ENCODE data around the gene PEMT. TPM values are rescaled to one million over a fixed set of nuclear protein-coding genes. Genes with fewer than 3 reads are reported as not detected.

The PEMT gene
- total and polyA plus RNA-seq, 12 donors, result 19.7 to 141 (median 65.3) TPM

- intact Hi-C loops (cut with DNase I), result loop anchor here in 1 of 2 donors (5.0 kb wide), 1 partner anchor 147 kb away; no protein-coding TSS in a partner anchor
- no peaks in the 10 kb centered on the region for H3K36me3 ChIP-seq (replicated peaks in 1 of 2)
- no peak for TF ChIP-seq POLR2A (IDR thresholded peaks at IDR 0.05)
- no peak for TF ChIP-seq CTCF (IDR thresholded peaks at IDR 0.05)
- no peaks in the 10 kb centered on the region for H3K9me3 ChIP-seq (replicated peaks in 1 of 3)
- 74 to 86% (median 83%) methylated on average over 13 to 17 of the region's 17 CpGs for WGBS, 4 donors
- no peaks in the 10 kb centered on the region for H3K27me3 ChIP-seq
- H3K4me3 ChIP-seq, result no peak overlapping the region
- no peak for DNase-seq
- H3K4me1 ChIP-seq (replicated peaks in 1 of 2), result peaks cover 8 to 19% of the 10 kb centered on the region in 2 donors
- H3K27ac ChIP-seq, result no peak overlapping the region
Observed at GRCh38 chr17:17499402-17500145, 91.9 kb downstream of the PEMT start.

GRCh38 chr17:17498606-17499301, 92.8 kb downstream of the PEMT start:
- Histone ChIP-seq H3K4me3 (no peak overlapping the region), H3K9me3 (replicated peaks in 1 of 3) (no peaks in the 10 kb centered on the region), H3K27ac (no peak overlapping the region), H3K4me1 (replicated peaks in 1 of 2) (peaks cover 9 to 27% of the 10 kb centered on the region in 2 donors), H3K27me3 (no peaks in the 10 kb centered on the region), H3K36me3 (replicated peaks in 1 of 2) (no peaks in the 10 kb centered on the region)
- no peak for DNase-seq
- WGBS, 4 donors, result 90 to 96% (median 92%) methylated on average over 16 of the region's 16 CpGs
- intact Hi-C loops (cut with DNase I), result loop anchor here in 1 of 2 donors (5.0 kb wide), 1 partner anchor 146 kb away; no protein-coding TSS in a partner anchor
- TF ChIP-seq POLR2A (IDR thresholded peaks at IDR 0.05), result no peak
- no peak for TF ChIP-seq CTCF (IDR thresholded peaks at IDR 0.05)

- no peaks in the 10 kb centered on the region for H3K9me3 ChIP-seq (replicated peaks in 1 of 3)
- H3K27me3 ChIP-seq, result no peaks in the 10 kb centered on the region
- peak in 1 of 7 donors; percentile 7 for DNase-seq
- H3K36me3 ChIP-seq (replicated peaks in 1 of 2), result no peaks in the 10 kb centered on the region
- H3K4me1 ChIP-seq (replicated peaks in 1 of 2), result peaks cover 9 to 31% of the 10 kb centered on the region in 2 donors
- no peak overlapping the region for H3K27ac ChIP-seq
- WGBS, 4 donors, result 88 to 94% (median 92%) methylated on average over 9 to 10 of the region's 10 CpGs
- TF ChIP-seq POLR2A (IDR thresholded peaks at IDR 0.05) (no peak), CTCF (IDR thresholded peaks at IDR 0.05) (no peak)
- no peak overlapping the region for H3K4me3 ChIP-seq
- intact Hi-C loops (cut with DNase I), result loop anchor here (2.0 to 5.0 kb wide), 2 partner anchors 143 to 146 kb away; no protein-coding TSS in a partner anchor
Observed at GRCh38 chr17:17497845-17498520, 93.5 kb downstream of the PEMT start.

All from adrenal gland (tissue), 12 donors.